HG02870 (cell line): ENCODE results near the gene STIM2.
"Not testable (repeated sequence)": the region's sequence is repeated elsewhere in the genome, so short reads cannot be mapped to it uniquely, and the experiment has no call there.

Source experiments
- ATAC-seq: cut with Tn5 transposase; IDR thresholded peaks from one replicate; pipeline ENCODE4 v1.9.1; 2021; ENCODE audit warnings: mild to moderate bottlenecking, moderate library complexity; ENCODE audit not compliant: unreplicated experiment

The STIM2 gene

DNA sequence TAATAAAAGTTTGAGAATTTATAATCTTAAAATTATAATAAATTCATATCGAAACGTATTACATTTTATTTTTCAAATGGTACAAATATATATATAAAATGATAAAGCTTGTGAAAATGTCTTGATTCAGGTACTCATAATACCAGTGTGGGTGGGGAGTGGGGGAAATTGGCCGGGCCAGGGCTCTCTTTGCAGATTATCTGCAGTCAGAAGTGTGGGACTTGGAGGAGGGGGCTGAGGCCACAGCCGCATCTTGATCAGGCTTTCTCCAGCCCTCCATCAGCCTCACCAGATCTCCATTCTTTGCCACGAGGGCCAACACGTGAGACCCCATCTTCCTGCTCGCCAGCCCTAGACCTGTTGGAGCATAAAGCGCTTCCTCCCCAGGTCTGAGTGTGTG, 86.7 kb downstream of the STIM2 start:
- ATAC-seq, result no peak

- ATAC-seq, result no peak
Observed at GRCh38 chr4:26950446-26950845, 89.8 kb downstream of the STIM2 start.

DNA sequence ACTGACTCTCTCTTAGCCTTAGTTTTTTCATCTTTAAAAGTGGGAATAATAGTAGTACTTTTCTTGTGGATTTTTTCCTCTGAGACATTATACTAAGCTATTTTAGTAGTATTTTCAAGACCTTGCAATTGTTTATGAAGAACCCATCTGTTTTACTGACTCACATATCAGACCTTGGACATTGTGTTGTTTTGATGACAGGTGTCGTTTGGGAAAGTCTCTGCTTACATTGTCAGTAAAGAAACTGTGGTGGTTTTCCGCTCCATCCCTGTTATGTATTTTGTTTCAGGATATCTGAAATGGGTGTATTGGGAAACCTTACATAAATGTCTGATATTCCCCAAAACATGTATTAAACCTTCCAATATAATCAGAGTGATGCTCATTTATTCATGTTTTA, 92.2 kb downstream of the STIM2 start:
- no peak for ATAC-seq

- ATAC-seq, result no peak
Observed at GRCh38 chr4:26953366-26953765, 92.7 kb downstream of the STIM2 start.

- no peak for ATAC-seq
Observed at GRCh38 chr4:26953770-26954423, 93.3 kb downstream of the STIM2 start.

- ATAC-seq, result no peak
Observed at GRCh38 chr4:26955241-26955640, 94.6 kb downstream of the STIM2 start.

- ATAC-seq, result peak; percentile 46
Observed at GRCh38 chr4:26958925-26959653, 98.4 kb downstream of the STIM2 start.

- no peak for ATAC-seq
Observed at GRCh38 chr4:26959654-26960047, 99.0 kb downstream of the STIM2 start.

DNA sequence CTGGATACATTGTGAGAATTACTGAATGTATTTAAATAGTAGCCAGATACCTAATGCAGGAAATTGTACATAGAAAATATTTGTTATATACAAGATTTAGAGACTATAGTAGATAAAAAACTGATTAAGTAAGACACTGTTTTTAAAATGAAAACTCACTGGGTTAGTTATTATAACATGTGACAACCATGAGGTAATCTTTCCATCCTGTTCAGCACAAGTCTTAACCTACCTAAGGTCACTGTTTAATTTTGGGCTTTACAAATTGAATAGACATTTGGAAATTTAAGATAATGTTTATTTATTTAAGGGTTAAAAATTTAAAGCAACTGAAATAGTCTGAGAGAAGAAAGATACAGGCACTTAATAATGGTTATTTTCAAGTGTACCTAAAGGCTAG, 102.1 kb downstream of the STIM2 start:
- ATAC-seq, result no peak

DNA sequence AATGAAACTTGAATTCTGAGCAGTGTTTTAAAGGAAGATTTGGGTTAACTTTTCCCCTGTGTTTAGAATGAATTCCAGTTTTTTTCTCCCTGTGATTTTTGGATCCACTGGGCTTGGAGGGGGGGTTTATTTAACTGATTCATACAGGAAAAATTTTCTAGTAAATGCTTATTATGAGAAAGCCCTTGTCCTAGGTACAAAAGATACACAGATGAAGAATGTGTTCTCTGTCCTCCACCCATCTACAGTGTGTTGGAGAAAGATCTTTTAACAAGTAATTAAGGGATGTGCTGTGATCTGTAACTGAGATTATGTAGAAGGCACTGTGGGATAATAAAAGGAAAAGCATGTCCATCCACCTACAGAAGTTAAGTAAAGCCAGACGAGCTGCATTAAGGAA, 103.9 kb downstream of the STIM2 start:
- ATAC-seq, result peak; percentile 13

GRCh38 chr4:26964994-26965393, 104.4 kb downstream of the STIM2 start:
- ATAC-seq, result peak; percentile 74

DNA sequence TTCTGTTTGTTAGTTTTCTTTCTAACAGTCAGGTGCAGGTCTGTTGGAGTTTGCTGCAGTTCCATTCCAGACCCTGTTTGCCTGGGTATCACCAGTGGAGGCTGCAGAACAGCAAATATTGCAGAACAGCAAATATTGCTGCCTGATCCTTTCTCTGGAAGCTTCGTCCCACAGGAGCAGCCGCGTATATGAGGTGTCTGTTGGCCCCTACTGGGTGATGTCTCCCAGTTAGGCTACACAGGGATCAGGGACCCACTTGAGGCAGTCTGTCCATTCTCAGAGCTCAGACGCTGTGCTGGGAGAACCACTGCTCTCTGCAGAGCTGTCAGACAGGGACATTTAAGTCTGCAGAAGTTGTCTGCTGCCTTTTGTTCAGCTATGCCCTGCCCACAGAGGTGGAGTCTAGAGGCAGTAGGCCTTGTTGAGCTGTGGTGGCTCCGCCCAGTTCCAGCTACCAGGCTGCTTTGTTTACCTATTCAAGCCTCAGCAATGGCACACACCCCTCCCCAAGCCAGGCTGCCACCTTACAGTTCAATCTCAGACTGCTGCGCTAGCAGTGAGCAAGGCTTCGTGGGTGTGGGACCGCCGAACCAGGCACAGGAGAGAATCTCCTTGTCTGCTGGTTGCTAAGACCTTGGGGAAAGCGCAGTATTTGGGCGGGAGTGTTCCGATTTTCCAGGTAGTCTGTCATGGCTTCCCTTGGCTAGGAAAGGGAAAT, 115.0 kb downstream of the STIM2 start:
- not testable (repeated sequence) for ATAC-seq

DNA sequence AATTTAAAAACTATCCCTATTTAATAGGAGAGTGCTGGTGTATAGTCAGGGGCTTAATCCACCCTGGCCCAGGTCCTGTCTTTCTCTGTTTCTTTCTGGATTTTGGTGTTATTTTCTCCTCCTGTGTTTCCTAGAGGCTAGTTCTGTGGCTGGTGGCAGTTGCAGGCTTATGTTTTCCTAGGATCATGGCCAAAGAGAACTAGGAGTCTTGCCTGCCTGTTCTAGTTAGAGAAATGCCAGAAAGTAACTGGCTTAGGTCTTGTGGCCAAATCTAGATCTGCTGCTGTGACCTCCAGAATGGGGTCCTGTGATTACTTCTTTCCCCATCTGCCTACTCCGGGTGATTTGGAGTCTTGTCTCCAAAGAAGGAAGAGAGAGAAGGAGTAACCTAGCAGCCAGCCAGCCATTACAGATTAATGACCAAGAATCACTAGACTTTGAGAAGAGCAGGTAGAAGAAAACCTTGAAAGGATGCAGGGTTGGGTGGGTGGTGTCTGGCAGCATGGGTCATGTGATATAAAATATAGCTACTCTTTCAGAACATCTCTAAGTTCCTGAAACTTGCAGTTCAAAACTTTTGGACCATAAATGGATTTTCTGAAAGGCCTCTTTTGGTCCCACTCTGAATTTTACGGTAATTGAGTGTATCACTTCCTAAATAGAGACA, 117.9 kb downstream of the STIM2 start:
- no peak for ATAC-seq

DNA sequence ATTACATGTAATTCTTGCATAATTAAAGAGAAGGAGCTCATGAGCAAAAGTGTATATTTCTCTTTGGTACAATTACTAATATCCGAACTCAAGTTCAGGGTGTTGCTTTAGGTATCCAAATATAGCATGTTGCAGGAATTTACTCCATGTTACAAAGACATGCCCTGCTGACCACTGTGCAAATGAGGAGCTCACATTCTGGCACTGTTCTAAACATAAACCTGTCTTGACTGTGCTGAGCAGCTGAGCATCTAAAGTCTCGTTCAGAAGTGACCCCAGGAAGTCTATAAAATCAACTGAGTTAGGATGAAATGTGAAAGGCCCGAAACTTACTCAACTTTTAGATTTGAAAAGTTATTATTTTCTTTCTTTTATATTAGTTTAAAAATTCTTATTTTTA, 124.3 kb downstream of the STIM2 start:
- no peak for ATAC-seq

- peak; percentile 94 for ATAC-seq
Observed at GRCh38 chr4:26985873-26986272, 125.2 kb downstream of the STIM2 start.

DNA sequence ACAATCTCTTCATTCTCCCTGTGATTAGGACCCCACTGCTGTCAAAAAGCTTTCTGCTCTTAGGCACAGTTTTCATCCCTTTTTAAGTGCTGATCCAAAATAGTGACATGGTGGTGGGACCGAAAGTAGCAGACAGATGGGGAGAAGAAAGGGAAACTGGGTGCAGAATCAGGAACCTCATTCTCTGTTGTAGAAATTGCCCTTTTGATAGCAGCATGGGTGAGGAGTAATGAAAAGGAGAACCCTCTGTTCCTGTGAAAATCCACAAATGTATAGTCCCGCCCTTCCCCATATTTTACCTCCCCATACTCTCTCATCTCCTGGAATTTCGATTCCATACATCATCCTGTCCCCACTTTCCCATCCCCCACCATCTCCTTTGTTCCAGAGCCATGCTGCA, 126.5 kb downstream of the STIM2 start:
- ATAC-seq, result no peak

- ATAC-seq, result no peak
Observed at GRCh38 chr4:26991057-26991456, 130.4 kb downstream of the STIM2 start.

- ATAC-seq, result peak; percentile 87
Observed at GRCh38 chr4:26992657-26993361, 132.2 kb downstream of the STIM2 start.

- no peak for ATAC-seq
Observed at GRCh38 chr4:26993539-26993938, 132.9 kb downstream of the STIM2 start.

- ATAC-seq, result no peak
Observed at GRCh38 chr4:26993967-26994366, 133.3 kb downstream of the STIM2 start.

- ATAC-seq, result no peak
Observed at GRCh38 chr4:26995316-26995715, 134.7 kb downstream of the STIM2 start.
